C4-2B (cell line): ENCODE results near the gene LGR4.

Source experiments
- H3K27ac ChIP-seq: fragments of 450-650 bp; 2 replicates; pipeline ENCODE4 v1.5.1; 2017
- ZFX ChIP-seq: fragments of 450-650 bp; IDR thresholded peaks from 2 replicates; pipeline ENCODE4 v1.6.1; 2017
- TF ChIP-seq, protein P1 (sequence below): fragments of 450-650 bp; conservative IDR thresholded peaks from 2 replicates; pipeline ENCODE4 v1.5.1; 2017; ENCODE audit warnings: mild to moderate bottlenecking

The LGR4 gene

DNA sequence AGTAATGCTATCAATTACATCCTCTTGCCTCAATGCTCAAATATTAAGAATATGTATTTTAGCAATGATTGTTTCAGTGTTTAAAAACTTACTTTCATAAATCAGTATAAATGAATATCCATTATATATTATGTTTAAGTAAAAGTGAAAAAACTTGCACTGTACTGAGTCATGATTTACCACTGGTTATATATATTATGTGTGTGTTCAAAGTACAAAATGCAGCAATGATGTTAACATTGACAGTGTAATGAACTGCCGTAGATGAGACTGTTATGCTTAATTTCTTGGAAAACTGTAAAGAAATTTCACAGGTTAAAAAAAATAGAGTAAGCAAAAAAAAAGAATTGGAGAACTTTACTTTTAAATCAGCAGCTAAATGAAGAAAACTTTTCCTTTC lies 25.3 kb upstream of the LGR4 start:
- TF ChIP-seq, protein P1, sequence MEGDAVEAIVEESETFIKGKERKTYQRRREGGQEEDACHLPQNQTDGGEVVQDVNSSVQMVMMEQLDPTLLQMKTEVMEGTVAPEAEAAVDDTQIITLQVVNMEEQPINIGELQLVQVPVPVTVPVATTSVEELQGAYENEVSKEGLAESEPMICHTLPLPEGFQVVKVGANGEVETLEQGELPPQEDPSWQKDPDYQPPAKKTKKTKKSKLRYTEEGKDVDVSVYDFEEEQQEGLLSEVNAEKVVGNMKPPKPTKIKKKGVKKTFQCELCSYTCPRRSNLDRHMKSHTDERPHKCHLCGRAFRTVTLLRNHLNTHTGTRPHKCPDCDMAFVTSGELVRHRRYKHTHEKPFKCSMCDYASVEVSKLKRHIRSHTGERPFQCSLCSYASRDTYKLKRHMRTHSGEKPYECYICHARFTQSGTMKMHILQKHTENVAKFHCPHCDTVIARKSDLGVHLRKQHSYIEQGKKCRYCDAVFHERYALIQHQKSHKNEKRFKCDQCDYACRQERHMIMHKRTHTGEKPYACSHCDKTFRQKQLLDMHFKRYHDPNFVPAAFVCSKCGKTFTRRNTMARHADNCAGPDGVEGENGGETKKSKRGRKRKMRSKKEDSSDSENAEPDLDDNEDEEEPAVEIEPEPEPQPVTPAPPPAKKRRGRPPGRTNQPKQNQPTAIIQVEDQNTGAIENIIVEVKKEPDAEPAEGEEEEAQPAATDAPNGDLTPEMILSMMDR = no peak
- TF ChIP-seq ZFX = no peak
- no peak overlapping the region for H3K27ac ChIP-seq

DNA sequence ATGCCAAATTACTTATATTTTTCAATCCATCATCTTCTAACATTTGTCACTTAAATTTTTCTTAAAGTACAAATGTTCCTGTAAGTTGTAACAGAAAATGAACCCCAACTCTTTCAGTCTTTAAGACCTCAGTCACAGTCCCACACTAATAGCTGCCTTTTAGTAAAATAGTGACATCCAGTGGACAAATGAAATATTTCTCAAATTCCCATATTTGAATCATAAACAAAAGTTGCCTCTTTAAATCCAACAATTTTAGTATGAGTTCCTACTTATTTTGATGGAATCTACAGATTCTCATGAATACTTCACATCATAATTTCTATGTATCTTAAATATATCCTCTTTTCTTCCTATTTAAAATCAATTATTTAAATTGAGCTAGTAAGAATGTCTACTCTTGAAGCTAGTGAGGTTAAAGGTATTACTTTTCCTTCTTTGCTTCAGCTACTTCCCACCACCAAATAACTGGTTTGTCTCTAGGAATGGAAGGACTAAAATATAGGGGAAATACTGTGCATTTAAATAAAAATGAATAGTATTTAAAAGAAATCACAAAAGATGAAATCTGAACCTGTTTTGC lies 24.8 kb upstream of the LGR4 start:
- TF ChIP-seq ZFX = no peak
- TF ChIP-seq, protein P1 = peak; percentile 78

DNA sequence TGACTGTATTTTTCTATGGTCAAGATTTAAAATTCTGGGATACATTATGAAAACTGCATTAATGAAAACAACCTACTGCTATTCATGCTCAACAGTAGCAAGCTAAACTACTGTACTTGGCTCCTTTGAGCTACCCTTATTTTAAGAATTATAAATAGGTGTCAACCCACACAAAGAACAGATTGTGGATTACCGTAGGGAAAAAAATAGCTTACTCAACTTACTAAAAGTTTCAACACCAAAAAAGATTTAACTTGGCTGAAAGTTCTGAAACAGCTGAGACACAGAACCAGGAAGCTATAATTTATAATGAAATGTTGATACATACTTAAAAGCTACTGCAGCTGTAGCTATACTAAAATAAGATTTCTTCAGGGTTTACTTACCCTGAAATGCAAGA lies 23.9 kb upstream of the LGR4 start:
- TF ChIP-seq, protein P1 = no peak
- TF ChIP-seq ZFX = no peak
- no peak overlapping the region for H3K27ac ChIP-seq

More for the DNA sequence above, 24.8 kb upstream of the LGR4 start:
- no peak overlapping the region for H3K27ac ChIP-seq

DNA sequence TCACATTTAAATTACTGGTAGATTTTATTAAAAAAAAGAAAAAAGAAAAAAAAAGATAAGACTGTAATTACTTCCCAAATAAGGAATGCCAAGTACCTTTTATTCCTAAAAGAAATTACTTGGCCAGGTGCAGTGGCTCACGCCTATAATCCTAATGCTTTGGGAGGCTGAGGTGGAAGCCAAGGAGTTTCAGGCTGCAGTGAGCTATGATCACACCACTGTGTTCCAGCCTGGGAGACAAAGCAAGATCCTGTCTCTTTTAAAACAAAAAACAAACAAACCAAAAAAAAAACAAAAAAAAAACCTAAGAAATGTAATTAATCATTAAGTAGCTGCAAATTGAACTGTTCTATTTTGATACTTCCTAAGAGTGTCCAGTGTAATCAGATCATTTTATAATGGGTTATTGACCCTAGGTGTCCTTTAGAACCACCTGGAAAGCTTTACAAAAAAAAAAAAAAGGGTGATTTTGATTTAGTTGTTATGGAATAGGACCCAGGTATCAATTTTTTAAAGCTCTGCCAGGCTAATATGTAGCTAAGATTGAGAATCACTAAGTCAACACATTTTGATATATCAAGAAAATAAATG lies 23.2 kb upstream of the LGR4 start:
- no peak overlapping the region for H3K27ac ChIP-seq
- TF ChIP-seq ZFX = no peak
- TF ChIP-seq, protein P1 = no peak

GRCh38 chr11:27489092-27489491 lies 16.5 kb upstream of the LGR4 start:
- no peak overlapping the region for H3K27ac ChIP-seq
- TF ChIP-seq, protein P1 = no peak
- TF ChIP-seq ZFX = no peak

- TF ChIP-seq, protein P1 = no peak
- TF ChIP-seq ZFX = no peak
- no peak overlapping the region for H3K27ac ChIP-seq
These were observed 15.1 kb upstream of the LGR4 start for GRCh38 chr11:27487706-27488105.

- no peak overlapping the region for H3K27ac ChIP-seq
- TF ChIP-seq, protein P1 = peak; percentile 99
- TF ChIP-seq ZFX = no peak
These were observed 13.6 kb upstream of the LGR4 start for GRCh38 chr11:27485930-27486773.
